Hepatocyte (in vitro differentiated cells): Measurements from ENCODE around the gene SPATA12. TPM values are rescaled to one million over a fixed set of nuclear protein-coding genes. Genes with fewer than 3 reads are reported as not detected.

Experiments used
- DNase-seq: peaks from one replicate; pipeline ENCODE4 v3.0.0-alpha.2; 2016; ENCODE audit warnings: low spot score
- H2AFZ ChIP-seq: fragments of 200-600 bp; sonication (generic); 2 replicates; pipeline ENCODE4 v1.6.0; 2016; ENCODE audit warnings: antibody characterized with exemption, mild to moderate bottlenecking
- H3K27ac ChIP-seq: fragments of 200-600 bp; sonication (generic); 2 replicates; pipeline ENCODE4 v1.5.1; 2016; ENCODE audit warnings: mild to moderate bottlenecking
- H3K27me3 ChIP-seq: fragments of 200-600 bp; sonication (generic); 2 replicates; pipeline ENCODE4 v1.6.1; 2016
- H3K36me3 ChIP-seq: fragments of 200-600 bp; sonication (generic); replicated peaks from 2 replicates; pipeline ENCODE4 v1.5.1; 2016; ENCODE audit warnings: low read depth; ENCODE audit not compliant: insufficient read depth
- H3K4me1 ChIP-seq: fragments of 200-600 bp; sonication (generic); 2 replicates; pipeline ENCODE4 v1.5.1; 2016; ENCODE audit warnings: mild to moderate bottlenecking, moderate library complexity; ENCODE audit not compliant: insufficient read depth
- H3K4me2 ChIP-seq: fragments of 200-600 bp; sonication (generic); 2 replicates; pipeline ENCODE4 v1.6.0; 2016
- H3K4me3 ChIP-seq: fragments of 200-600 bp; sonication (generic); 2 replicates; pipeline ENCODE4 v1.5.1; 2016; ENCODE audit warnings: mild to moderate bottlenecking
- H3K79me2 ChIP-seq: fragments of 200-600 bp; sonication (generic); 2 replicates; pipeline ENCODE4 v1.6.0; 2017; ENCODE audit warnings: mild to moderate bottlenecking
- H3K9me2 ChIP-seq: fragments of 200-600 bp; sonication (generic); replicated peaks from 2 replicates; pipeline ENCODE4 v1.6.0; 2017; ENCODE audit warnings: mild to moderate bottlenecking; ENCODE audit not compliant: insufficient read depth
- H3K9me3 ChIP-seq: fragments of 200-600 bp; sonication (generic); 2 replicates; pipeline ENCODE4 v1.5.1; 2016; ENCODE audit warnings: low read depth, mild to moderate bottlenecking
- H4K20me1 ChIP-seq: fragments of 200-600 bp; sonication (generic); 2 replicates; pipeline ENCODE4 v1.6.0; 2016; ENCODE audit warnings: mild to moderate bottlenecking; ENCODE audit not compliant: insufficient read depth, poor library complexity, severe bottlenecking
- CTCF ChIP-seq: fragments of 200-600 bp; sonication (generic); IDR thresholded peaks from 2 replicates; pipeline ENCODE4 v1.5.1; 2016; ENCODE audit warnings: antibody characterized with exemption, mild to moderate bottlenecking; ENCODE audit not compliant: poor library complexity
- EZH2 ChIP-seq: fragments of 200-600 bp; sonication (generic); IDR thresholded peaks from 2 replicates; pipeline ENCODE4 v1.6.1; 2016; ENCODE audit warnings: antibody characterized with exemption, mild to moderate bottlenecking, borderline replicate concordance
- EZH2phosphoT487 ChIP-seq: fragments of 200-600 bp; sonication (generic); IDR thresholded peaks from one replicate; pipeline ENCODE4 v1.6.1; 2018; ENCODE audit warnings: antibody characterized with exemption, mild to moderate bottlenecking, low read depth, moderate library complexity; ENCODE audit not compliant: unreplicated experiment, severe bottlenecking
- WGBS: methylation state at CpG from one replicate; pipeline ENCODE4 v1.1.6; 2016; ENCODE audit warnings: low lambda C conversion rate; ENCODE audit errors: missing lambda C conversion rate; 5-methylcytosine and 5-hydroxymethylcytosine counted together
- polyA plus RNA-seq: library from polyadenylated mRNA; unstranded; fragments of >200 nt; fragmentation: Nextera tagmentation; extraction: Ambion mirVana; gene quantifications from 2 replicates; pipeline ENCODE4 v1.2.1, GENCODE V29; 2016
- total RNA-seq: library from RNA; depleted of rRNA; stranded (reverse); fragments of >200 nt; gene quantifications from 2 replicates; pipeline ENCODE4 v1.2.3, GENCODE V29; 2014

SPATA12 gene
- total and polyA plus RNA-seq, 2 experiments from 2014 or later = 0.10 to 0.25 TPM

GRCh38 chr3:57068437-57069089 is 8.1 kb downstream of the SPATA12 start:
- Histone ChIP-seq H4K20me1 (no peaks in the 10 kb centered on the region), H3K27ac (peak overlapping the region; percentile 21), H3K9me3 (no peaks in the 10 kb centered on the region), H3K79me2 (peaks cover 4% of the 10 kb centered on the region), H3K4me3 (no peak overlapping the region), H3K4me1 (no peaks in the 10 kb centered on the region), H3K36me3 (no peaks in the 10 kb centered on the region), H3K9me2 (no peaks in the 10 kb centered on the region), H2AFZ (no peak overlapping the region), H3K27me3 (no peaks in the 10 kb centered on the region), H3K4me2 (no peak overlapping the region)
- 76% methylated on average over 11 of the region's 11 CpGs for WGBS
- TF ChIP-seq CTCF = no peak
- TF ChIP-seq EZH2phosphoT487 = no peak
- TF ChIP-seq EZH2 = no peak
- peak; percentile 63 for DNase-seq

DNA sequence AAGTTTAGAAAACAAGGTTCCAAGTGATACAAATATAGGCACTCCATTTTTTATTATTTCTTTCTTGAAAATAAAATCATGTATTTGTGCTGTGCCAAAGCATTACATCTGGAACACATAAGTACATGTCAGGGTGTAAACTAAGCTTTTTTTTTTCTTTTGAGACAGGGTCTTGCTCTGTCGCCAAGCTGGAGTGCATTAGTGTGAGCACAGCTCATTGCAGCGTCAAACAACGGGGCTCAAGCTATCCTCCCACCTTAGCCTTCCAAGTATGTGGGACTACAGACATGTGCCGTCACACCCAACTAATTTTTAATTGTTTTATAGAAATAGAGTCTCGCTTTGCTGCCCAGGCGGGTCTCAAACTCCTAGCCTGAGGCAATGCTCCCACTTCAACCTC is 9.0 kb downstream of the SPATA12 start:
- H3K4me2 ChIP-seq = no peak overlapping the region
- H4K20me1 ChIP-seq = no peaks in the 10 kb centered on the region
- H3K27ac ChIP-seq = no peak overlapping the region
- H3K4me3 ChIP-seq = no peak overlapping the region
- H3K27me3 ChIP-seq = no peaks in the 10 kb centered on the region
- peaks cover 4% of the 10 kb centered on the region for H3K79me2 ChIP-seq
- H3K9me2 ChIP-seq = no peaks in the 10 kb centered on the region
- H3K36me3 ChIP-seq = no peaks in the 10 kb centered on the region
- TF ChIP-seq EZH2phosphoT487 (no peak), CTCF (no peak), EZH2 (no peak)
- no peaks in the 10 kb centered on the region for H3K9me3 ChIP-seq
- H2AFZ ChIP-seq = no peak overlapping the region
- DNase-seq = no peak
- H3K4me1 ChIP-seq = no peaks in the 10 kb centered on the region
- 61% methylated on average over 6 of the region's 6 CpGs for WGBS

DNA sequence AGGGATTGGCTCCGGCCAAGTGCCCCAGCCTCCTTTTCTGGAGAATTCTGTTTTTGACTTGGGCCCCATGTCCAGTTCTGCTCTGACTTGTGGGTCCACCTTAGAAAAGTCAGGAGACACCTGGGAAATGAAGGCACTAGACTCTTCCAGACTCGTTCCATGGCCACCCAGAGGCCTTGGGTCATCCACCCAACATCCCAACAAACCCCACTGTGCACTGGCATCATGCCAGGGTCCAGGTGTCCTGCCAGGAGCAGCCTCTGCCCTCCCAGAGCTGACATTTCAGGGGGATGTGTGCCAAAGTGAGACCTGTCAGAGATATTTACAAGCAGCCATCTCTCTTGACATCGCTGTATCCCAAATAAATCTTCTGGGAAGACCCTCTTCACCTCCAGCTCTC is 13.2 kb downstream of the SPATA12 start:
- Histone ChIP-seq H3K4me1 (peaks cover 12% of the 10 kb centered on the region), H3K9me2 (no peaks in the 10 kb centered on the region), H2AFZ (no peak overlapping the region), H3K79me2 (peaks cover 14% of the 10 kb centered on the region), H3K27ac (no peak overlapping the region), H3K4me2 (no peak overlapping the region), H3K9me3 (no peaks in the 10 kb centered on the region), H3K27me3 (no peaks in the 10 kb centered on the region), H3K4me3 (no peak overlapping the region), H4K20me1 (no peaks in the 10 kb centered on the region), H3K36me3 (no peaks in the 10 kb centered on the region)
- WGBS = 100% methylated on average over 3 of the region's 3 CpGs
- no peak for DNase-seq
- no peak for TF ChIP-seq CTCF
- TF ChIP-seq EZH2 = no peak
- TF ChIP-seq EZH2phosphoT487 = no peak
